T-helper 1 cell treated with Interleukin-12 subunit alpha and Interleukin-12 subunit beta and Interleukin-4 antibody, amounts not matched to agents 30 μg/mL and 1 μg/mL, for 36 hours (primary cell): ENCODE data around the gene PKP4.

Experiments used
- H3K27ac Mint-ChIP-seq: one replicate; pipeline ENCODE4 v1.8.0; 2021; ENCODE audit warnings: mild to moderate bottlenecking, mixed read lengths
- H3K27me3 Mint-ChIP-seq: one replicate; pipeline ENCODE4 v1.8.0; 2021; ENCODE audit warnings: low read depth, mixed read lengths
- H3K36me3 Mint-ChIP-seq: one replicate; pipeline ENCODE4 v1.8.0; 2021; ENCODE audit warnings: low read depth, mixed read lengths
- H3K4me1 Mint-ChIP-seq: one replicate; pipeline ENCODE4 v1.8.0; 2021; ENCODE audit warnings: low read depth, mixed read lengths
- H3K4me3 Mint-ChIP-seq: one replicate; pipeline ENCODE4 v1.8.0; 2021; ENCODE audit warnings: mild to moderate bottlenecking, moderate library complexity, mixed read lengths
- H3K9me3 Mint-ChIP-seq: one replicate; pipeline ENCODE4 v1.8.0; 2021; ENCODE audit warnings: mixed read lengths

PKP4 gene

GRCh38 chr2:158561054-158561453 is 104.3 kb downstream of the PKP4 start:
- Mint-ChIP-seq H3K36me3 (no peaks in the 10 kb centered on the region), H3K27me3 (no peaks in the 10 kb centered on the region), H3K4me1 (no peaks in the 10 kb centered on the region), H3K27ac (no peak overlapping the region), H3K9me3 (no peaks in the 10 kb centered on the region), H3K4me3 (no peak overlapping the region)

DNA sequence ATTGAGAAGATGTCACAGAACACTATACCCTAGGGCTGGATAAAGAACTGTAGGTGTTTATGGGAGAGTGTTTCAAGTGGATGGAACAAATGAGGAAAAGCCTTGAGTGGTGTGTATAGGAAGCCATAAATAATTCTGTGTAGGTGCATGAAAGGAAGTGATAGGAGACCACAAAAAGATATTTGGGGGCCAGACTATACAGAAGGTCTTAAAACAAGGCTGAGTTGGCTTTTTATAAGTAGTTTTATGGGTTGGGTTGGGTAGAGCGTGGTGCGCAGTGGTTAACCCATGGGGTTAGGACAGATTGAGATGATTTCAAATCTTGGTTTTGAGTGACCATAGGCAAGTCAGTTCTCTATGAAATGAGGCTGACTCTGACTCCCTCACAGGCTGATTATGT is 110.5 kb downstream of the PKP4 start:
- Mint-ChIP-seq H3K36me3 (peaks cover 2% of the 10 kb centered on the region), H3K4me1 (no peaks in the 10 kb centered on the region), H3K27me3 (no peaks in the 10 kb centered on the region), H3K27ac (no peak overlapping the region), H3K9me3 (peaks cover 3% of the 10 kb centered on the region), H3K4me3 (no peak overlapping the region)

- Mint-ChIP-seq H3K4me3 (no peak overlapping the region), H3K27ac (no peak overlapping the region), H3K36me3 (peaks cover 2% of the 10 kb centered on the region), H3K4me1 (no peaks in the 10 kb centered on the region), H3K9me3 (peaks cover 3% of the 10 kb centered on the region), H3K27me3 (no peaks in the 10 kb centered on the region)
Observed at GRCh38 chr2:158569284-158569683, 112.5 kb downstream of the PKP4 start.

GRCh38 chr2:158570869-158571268 is 114.1 kb downstream of the PKP4 start:
- H3K36me3 Mint-ChIP-seq, result peaks cover 2% of the 10 kb centered on the region
- no peak overlapping the region for H3K4me3 Mint-ChIP-seq
- H3K27ac Mint-ChIP-seq, result no peak overlapping the region
- no peaks in the 10 kb centered on the region for H3K27me3 Mint-ChIP-seq
- no peaks in the 10 kb centered on the region for H3K4me1 Mint-ChIP-seq
- H3K9me3 Mint-ChIP-seq, result peaks cover 3% of the 10 kb centered on the region

DNA sequence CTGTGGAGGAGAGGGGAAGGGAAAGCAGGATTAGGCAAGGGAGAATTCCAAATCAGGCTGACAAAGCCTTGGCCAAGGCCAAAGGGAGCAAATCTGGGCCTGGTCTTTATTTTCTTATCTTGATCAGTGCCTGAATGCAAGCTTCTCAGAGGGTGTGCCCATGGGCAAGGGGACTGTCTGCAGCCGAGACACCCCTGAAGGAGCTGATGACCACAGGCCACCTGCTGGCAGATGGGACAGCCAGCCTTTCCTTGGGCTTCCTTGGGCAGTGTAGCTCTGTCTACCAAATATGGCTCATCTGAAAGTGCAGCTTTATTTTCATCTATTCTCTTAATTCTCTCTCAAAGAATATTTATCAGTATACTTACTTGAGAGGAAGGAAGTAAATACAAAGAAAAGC is 117.0 kb downstream of the PKP4 start:
- H3K27ac Mint-ChIP-seq, result no peak overlapping the region
- H3K27me3 Mint-ChIP-seq, result no peaks in the 10 kb centered on the region
- no peaks in the 10 kb centered on the region for H3K9me3 Mint-ChIP-seq
- no peak overlapping the region for H3K4me3 Mint-ChIP-seq
- H3K4me1 Mint-ChIP-seq, result peaks cover 1% of the 10 kb centered on the region
- no peaks in the 10 kb centered on the region for H3K36me3 Mint-ChIP-seq

DNA sequence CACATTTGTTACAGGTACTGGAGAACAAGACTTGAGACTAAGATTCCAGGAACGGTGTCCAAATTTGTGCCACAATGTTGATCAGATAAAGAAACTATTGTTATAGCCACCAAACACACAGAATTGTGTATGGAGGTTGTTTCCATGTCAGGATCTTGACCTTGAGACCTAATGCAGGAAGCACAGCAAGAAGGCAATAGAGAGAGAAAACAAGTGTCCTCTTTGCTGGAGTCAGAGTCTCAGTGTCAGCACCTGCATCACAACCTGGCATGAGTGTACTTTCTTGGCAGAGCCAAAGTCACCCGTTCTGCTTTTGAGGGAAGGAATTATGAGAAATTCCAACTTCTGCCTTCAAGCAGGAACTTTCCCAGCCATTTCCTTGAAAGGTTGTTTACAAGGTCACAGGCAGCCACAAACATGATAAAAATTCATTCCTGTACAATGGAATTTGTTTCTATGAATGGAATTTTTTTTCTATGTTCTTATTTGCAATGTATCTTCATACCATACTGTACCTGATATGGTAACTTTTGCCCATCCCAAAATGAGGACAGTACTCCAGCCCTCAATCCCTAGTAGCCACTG is 118.4 kb downstream of the PKP4 start:
- Mint-ChIP-seq H3K36me3 (no peaks in the 10 kb centered on the region), H3K9me3 (no peaks in the 10 kb centered on the region), H3K4me3 (no peak overlapping the region), H3K27ac (no peak overlapping the region), H3K27me3 (no peaks in the 10 kb centered on the region), H3K4me1 (peaks cover 7% of the 10 kb centered on the region)

DNA sequence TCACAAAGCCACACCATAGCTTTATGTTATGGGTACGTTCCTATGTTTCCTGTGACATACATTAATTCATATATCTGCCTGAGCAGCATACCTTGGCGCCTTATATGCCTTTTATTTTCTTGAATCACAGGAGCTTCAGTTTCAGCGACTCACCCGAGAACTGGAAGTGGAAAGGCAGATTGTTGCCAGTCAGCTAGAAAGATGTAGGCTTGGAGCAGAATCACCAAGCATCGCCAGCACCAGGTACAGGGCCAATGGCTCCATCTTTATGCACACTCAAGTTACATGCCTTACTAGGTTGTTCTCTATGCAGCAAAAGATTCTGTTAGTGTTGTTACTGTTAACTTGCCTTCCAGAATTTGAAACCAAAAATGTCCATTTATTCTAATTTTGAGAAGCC is 120.4 kb downstream of the PKP4 start:
- Mint-ChIP-seq H3K9me3 (no peaks in the 10 kb centered on the region), H3K4me3 (no peak overlapping the region)

GRCh38 chr2:158578703-158579330 is 122.1 kb downstream of the PKP4 start:
- Mint-ChIP-seq H3K36me3 (no peaks in the 10 kb centered on the region), H3K4me1 (peaks cover 7% of the 10 kb centered on the region), H3K27ac (no peak overlapping the region), H3K27me3 (no peaks in the 10 kb centered on the region), H3K9me3 (no peaks in the 10 kb centered on the region), H3K4me3 (no peak overlapping the region)

More for the DNA sequence above, 120.4 kb downstream of the PKP4 start:
- Mint-ChIP-seq H3K27me3 (no peaks in the 10 kb centered on the region), H3K36me3 (no peaks in the 10 kb centered on the region), H3K4me1 (peaks cover 7% of the 10 kb centered on the region), H3K27ac (no peak overlapping the region)

GRCh38 chr2:158579928-158580327 is 123.2 kb downstream of the PKP4 start:
- Mint-ChIP-seq H3K27ac (no peak overlapping the region), H3K4me1 (peaks cover 7% of the 10 kb centered on the region), H3K4me3 (no peak overlapping the region), H3K27me3 (no peaks in the 10 kb centered on the region), H3K9me3 (no peaks in the 10 kb centered on the region), H3K36me3 (no peaks in the 10 kb centered on the region)

GRCh38 chr2:158580760-158581159 is 124.0 kb downstream of the PKP4 start:
- Mint-ChIP-seq H3K4me1 (peaks cover 7% of the 10 kb centered on the region), H3K27me3 (no peaks in the 10 kb centered on the region), H3K27ac (no peak overlapping the region), H3K36me3 (peaks cover under 1% of the 10 kb centered on the region), H3K4me3 (no peak overlapping the region), H3K9me3 (no peaks in the 10 kb centered on the region)

DNA sequence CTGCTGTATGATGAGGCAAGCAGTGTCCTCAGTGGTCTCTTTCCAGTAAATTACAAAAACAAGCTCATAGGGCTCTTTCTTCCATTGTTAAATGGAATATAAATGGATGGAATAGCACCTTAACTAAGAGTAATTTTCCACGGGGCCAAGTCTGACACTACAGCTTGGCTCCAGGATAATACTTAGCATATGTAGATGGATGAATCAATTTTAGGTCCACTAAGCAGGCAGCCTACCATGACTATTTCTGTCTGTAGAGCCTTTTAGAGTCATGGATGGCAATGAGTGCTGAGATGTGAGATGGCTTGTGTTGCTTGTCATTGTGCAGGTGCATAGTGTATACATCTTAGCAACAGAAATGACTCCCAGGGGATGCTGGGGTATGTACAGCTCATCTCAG is 125.9 kb downstream of the PKP4 start:
- no peak overlapping the region for H3K4me3 Mint-ChIP-seq
- H3K27ac Mint-ChIP-seq, result no peak overlapping the region
- no peaks in the 10 kb centered on the region for H3K9me3 Mint-ChIP-seq
- no peaks in the 10 kb centered on the region for H3K27me3 Mint-ChIP-seq
- peaks cover 1% of the 10 kb centered on the region for H3K36me3 Mint-ChIP-seq
- peaks cover 7% of the 10 kb centered on the region for H3K4me1 Mint-ChIP-seq

GRCh38 chr2:158583923-158584322 is 127.2 kb downstream of the PKP4 start:
- no peaks in the 10 kb centered on the region for H3K9me3 Mint-ChIP-seq
- peaks cover 4% of the 10 kb centered on the region for H3K4me1 Mint-ChIP-seq
- H3K27me3 Mint-ChIP-seq, result no peaks in the 10 kb centered on the region
- H3K36me3 Mint-ChIP-seq, result peaks cover 1% of the 10 kb centered on the region
- H3K27ac Mint-ChIP-seq, result no peak overlapping the region
- no peak overlapping the region for H3K4me3 Mint-ChIP-seq

GRCh38 chr2:158586491-158586890 is 129.7 kb downstream of the PKP4 start:
- peaks cover 1% of the 10 kb centered on the region for H3K36me3 Mint-ChIP-seq
- H3K4me3 Mint-ChIP-seq, result no peak overlapping the region
- no peaks in the 10 kb centered on the region for H3K9me3 Mint-ChIP-seq
- H3K4me1 Mint-ChIP-seq, result no peaks in the 10 kb centered on the region
- no peak overlapping the region for H3K27ac Mint-ChIP-seq
- H3K27me3 Mint-ChIP-seq, result no peaks in the 10 kb centered on the region

DNA sequence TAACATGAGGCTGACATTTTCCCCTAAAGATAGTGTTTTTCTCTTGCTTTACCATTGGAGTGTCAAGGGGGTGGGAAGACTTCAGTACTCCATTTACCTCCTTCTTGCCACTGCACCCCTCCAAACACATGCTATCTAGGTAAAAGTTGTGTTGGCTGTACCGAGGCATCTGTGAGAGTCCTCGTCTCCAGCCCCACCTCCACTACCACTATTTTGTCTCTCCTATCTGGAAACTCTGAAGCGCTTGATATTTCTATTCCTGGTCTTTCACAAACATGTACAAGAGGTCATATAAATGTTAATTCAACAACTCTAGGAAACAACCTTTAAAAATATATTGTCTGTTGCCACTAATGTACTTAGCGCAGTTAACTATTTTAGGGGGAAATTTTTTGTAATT is 132.6 kb downstream of the PKP4 start:
- H3K36me3 Mint-ChIP-seq, result peaks cover 1% of the 10 kb centered on the region
- no peaks in the 10 kb centered on the region for H3K27me3 Mint-ChIP-seq
- no peaks in the 10 kb centered on the region for H3K4me1 Mint-ChIP-seq
- no peaks in the 10 kb centered on the region for H3K9me3 Mint-ChIP-seq
- H3K27ac Mint-ChIP-seq, result no peak overlapping the region
- no peak overlapping the region for H3K4me3 Mint-ChIP-seq

DNA sequence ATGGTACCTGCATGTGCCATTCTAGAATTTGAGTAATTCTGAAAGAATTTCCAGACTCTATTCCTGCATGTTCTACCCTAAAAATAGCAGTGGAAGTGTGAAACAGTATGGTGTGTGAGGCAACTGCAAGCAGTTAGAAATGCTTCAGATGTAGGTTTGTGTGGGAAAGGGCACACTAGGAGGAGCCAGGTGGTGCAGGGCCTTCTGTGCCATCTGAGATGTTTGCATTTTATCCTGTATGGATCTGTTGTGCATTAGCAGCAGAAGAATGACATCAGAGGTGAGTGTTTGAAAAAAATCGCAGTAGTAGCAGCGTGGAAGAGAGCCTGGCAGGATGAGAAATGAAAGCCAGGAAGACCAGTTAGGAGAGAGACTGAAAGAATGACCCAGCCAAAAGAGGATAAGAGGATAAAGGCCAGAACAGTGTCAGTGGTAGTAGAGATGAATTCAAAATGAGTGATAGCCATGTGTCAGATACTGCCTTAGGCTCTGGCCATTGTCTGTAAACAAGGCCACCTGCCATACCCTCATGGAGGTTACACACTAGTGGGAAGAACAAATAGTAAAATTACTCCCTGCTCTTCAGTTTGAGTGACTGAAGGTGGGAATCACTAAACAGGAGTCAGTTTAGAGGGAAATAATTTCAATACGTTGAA is 142.2 kb downstream of the PKP4 start:
- H3K27ac Mint-ChIP-seq, result no peak overlapping the region
- H3K27me3 Mint-ChIP-seq, result no peaks in the 10 kb centered on the region
- no peaks in the 10 kb centered on the region for H3K9me3 Mint-ChIP-seq
- no peaks in the 10 kb centered on the region for H3K4me1 Mint-ChIP-seq
- H3K36me3 Mint-ChIP-seq, result no peaks in the 10 kb centered on the region
- no peak overlapping the region for H3K4me3 Mint-ChIP-seq
